Renal cortical epithelial cell (primary cell): Measurements from ENCODE around the gene HTT. TPM values are rescaled to one million over a fixed set of nuclear protein-coding genes. Genes with fewer than 3 reads are reported as not detected.

ENCODE experiments used
- DNase-seq: peaks from one replicate; pipeline ENCODE4 v3.0.0-alpha.2; 2011; ENCODE audit warnings: low read depth
- total RNA-seq: library from RNA; depleted of rRNA; stranded (reverse); fragments of >200 nt; gene quantifications from 2 replicates; pipeline ENCODE4 v1.2.3, GENCODE V29; 2014

HTT gene
- total RNA-seq, 1 donor from 2014 or later = 91.8 TPM

GRCh38 chr4:3288571-3289094, 214.2 kb downstream of the HTT start:
- DNase-seq = no peak

GRCh38 chr4:3290476-3290875, 216.0 kb downstream of the HTT start:
- no peak for DNase-seq

GRCh38 chr4:3290889-3291321, 216.4 kb downstream of the HTT start:
- no peak for DNase-seq

GRCh38 chr4:3291411-3291968, 217.0 kb downstream of the HTT start:
- DNase-seq = peak; percentile 5

DNA sequence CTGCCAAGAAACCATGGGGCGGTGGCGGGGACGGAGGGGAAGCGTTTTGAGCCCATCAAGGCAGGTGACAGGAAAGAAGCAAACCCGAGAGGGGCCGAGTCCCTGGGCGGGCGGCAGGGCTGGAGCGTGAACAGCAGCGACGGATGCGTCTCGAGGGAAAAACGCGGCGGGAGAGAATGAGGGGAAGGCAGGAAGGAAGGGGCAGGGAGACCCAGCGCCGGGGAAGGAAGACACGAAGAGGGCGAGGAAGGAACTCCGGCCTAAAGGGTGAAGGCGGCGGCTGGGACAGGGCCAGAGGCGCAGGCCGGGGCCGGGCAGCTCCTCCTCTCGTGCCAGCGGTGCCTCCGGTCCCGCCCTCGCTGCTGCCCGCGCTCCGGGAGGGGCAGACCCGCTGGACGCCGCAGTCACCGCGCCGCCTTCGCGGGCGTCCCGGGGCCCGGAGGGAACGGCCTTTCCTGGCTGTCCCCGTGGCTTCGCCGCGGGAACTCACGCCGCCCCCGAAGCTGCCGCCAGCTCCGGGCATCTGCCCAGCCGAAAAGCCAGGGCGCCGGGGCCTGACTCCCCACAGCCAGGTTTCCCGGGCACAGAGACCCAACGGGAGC, 217.6 kb downstream of the HTT start:
- peak; percentile 12 for DNase-seq

GRCh38 chr4:3292571-3293400, 218.3 kb downstream of the HTT start, which contains the start of gene RGS12:
TSS of gene RGS12 (plus strand) at chr4:3293021. CDS start at chr4:3316171, 23,150 bp downstream.
- DNase-seq = peak; percentile 78

Other genes starting within 250 kb of the HTT start
- gene ADD1, start 230.8 kb upstream of the HTT start, total RNA-seq = 101 and 207 TPM in 2 replicates
- gene NOP14, start 111.3 kb upstream of the HTT start, total RNA-seq = 15.5 and 30.5 TPM in 2 replicates
- 4.7 and 5.7 TPM in 2 replicates for gene GRK4, start 111.1 kb upstream of the HTT start, total RNA-seq
- gene HTT-AS, start 143 bp upstream of the HTT start, total RNA-seq = not detected in 2 replicates
- gene MSANTD1, start 174.5 kb downstream of the HTT start, total RNA-seq = 0.17 and 0.99 TPM in 2 replicates
- gene RGS12, start 218.3 kb downstream of the HTT start, total RNA-seq = 24.7 and 27.4 TPM in 2 replicates